ENCODE measurements around the gene TOX2. TPM values are rescaled to one million over a fixed set of nuclear protein-coding genes. Genes with fewer than 3 reads are reported as not detected.

TOX2 gene
- total RNA-seq, 1 donor from 2014 or later = 4.7 TPM

- TF ChIP-seq, protein P1, sequence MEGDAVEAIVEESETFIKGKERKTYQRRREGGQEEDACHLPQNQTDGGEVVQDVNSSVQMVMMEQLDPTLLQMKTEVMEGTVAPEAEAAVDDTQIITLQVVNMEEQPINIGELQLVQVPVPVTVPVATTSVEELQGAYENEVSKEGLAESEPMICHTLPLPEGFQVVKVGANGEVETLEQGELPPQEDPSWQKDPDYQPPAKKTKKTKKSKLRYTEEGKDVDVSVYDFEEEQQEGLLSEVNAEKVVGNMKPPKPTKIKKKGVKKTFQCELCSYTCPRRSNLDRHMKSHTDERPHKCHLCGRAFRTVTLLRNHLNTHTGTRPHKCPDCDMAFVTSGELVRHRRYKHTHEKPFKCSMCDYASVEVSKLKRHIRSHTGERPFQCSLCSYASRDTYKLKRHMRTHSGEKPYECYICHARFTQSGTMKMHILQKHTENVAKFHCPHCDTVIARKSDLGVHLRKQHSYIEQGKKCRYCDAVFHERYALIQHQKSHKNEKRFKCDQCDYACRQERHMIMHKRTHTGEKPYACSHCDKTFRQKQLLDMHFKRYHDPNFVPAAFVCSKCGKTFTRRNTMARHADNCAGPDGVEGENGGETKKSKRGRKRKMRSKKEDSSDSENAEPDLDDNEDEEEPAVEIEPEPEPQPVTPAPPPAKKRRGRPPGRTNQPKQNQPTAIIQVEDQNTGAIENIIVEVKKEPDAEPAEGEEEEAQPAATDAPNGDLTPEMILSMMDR (conservative IDR thresholded peaks at IDR 0.05) = no peak
- no peak for DNase-seq (ENCODE audit: extremely low spot score, unreplicated experiment)
- Mint-ChIP-seq H3K27me3 (peaks cover 46% of the 10 kb centered on the region), H3K4me3 (no peak overlapping the region), H3K9me3 (no peaks in the 10 kb centered on the region), H3K36me3 (no peaks in the 10 kb centered on the region), H3K27ac (no peak overlapping the region), H3K4me1 (ENCODE audit: unreplicated experiment) (no peaks in the 10 kb centered on the region)
Measured at GRCh38 chr20:43981540-43981939, 66.9 kb downstream of the TOX2 start.

GRCh38 chr20:43982016-43982415, 67.4 kb downstream of the TOX2 start:
- Mint-ChIP-seq H3K4me3 (no peak overlapping the region), H3K27ac (no peak overlapping the region), H3K4me1 (ENCODE audit: unreplicated experiment) (no peaks in the 10 kb centered on the region), H3K27me3 (peaks cover 46% of the 10 kb centered on the region), H3K36me3 (no peaks in the 10 kb centered on the region), H3K9me3 (no peaks in the 10 kb centered on the region)
- DNase-seq (ENCODE audit: extremely low spot score, unreplicated experiment) = no peak
- TF ChIP-seq, protein P1 (conservative IDR thresholded peaks at IDR 0.05) = no peak

- Mint-ChIP-seq H3K36me3 (no peaks in the 10 kb centered on the region), H3K27me3 (peaks cover 43% of the 10 kb centered on the region), H3K27ac (no peak overlapping the region), H3K9me3 (no peaks in the 10 kb centered on the region), H3K4me1 (ENCODE audit: unreplicated experiment) (no peaks in the 10 kb centered on the region), H3K4me3 (no peak overlapping the region)
- TF ChIP-seq, protein P1 (conservative IDR thresholded peaks at IDR 0.05) = no peak
- no peak for DNase-seq (ENCODE audit: extremely low spot score, unreplicated experiment)
Measured at GRCh38 chr20:43982886-43983285, 68.2 kb downstream of the TOX2 start.

DNA sequence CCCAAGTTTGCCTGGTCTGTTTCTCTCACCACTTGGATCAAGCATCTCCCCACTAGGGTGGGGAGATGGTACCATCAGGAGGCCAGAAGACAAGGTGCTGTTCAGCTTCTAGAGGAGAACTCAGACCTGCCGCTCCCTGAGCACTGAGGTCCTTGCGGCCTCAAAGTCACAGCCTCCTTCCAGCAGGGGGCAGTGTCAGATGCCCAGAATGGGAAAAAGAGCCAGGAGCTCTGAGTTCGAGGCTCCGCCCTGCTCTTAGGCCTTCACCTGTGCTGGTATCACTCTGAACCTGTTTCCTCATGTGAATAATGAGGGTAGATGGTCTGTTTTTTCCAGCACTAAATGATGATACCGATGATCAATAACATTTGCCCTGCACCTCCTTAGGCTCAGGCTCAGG, 68.7 kb downstream of the TOX2 start:
- TF ChIP-seq, protein P1 (conservative IDR thresholded peaks at IDR 0.05) = peak; percentile 45
- peaks cover 40% of the 10 kb centered on the region for H3K27me3 Mint-ChIP-seq
- no peak overlapping the region for H3K4me3 Mint-ChIP-seq
- no peak overlapping the region for H3K27ac Mint-ChIP-seq
- H3K36me3 Mint-ChIP-seq = no peaks in the 10 kb centered on the region
- DNase-seq (ENCODE audit: extremely low spot score, unreplicated experiment) = no peak
- no peaks in the 10 kb centered on the region for H3K9me3 Mint-ChIP-seq
- H3K4me1 Mint-ChIP-seq (ENCODE audit: unreplicated experiment) = no peaks in the 10 kb centered on the region

DNA sequence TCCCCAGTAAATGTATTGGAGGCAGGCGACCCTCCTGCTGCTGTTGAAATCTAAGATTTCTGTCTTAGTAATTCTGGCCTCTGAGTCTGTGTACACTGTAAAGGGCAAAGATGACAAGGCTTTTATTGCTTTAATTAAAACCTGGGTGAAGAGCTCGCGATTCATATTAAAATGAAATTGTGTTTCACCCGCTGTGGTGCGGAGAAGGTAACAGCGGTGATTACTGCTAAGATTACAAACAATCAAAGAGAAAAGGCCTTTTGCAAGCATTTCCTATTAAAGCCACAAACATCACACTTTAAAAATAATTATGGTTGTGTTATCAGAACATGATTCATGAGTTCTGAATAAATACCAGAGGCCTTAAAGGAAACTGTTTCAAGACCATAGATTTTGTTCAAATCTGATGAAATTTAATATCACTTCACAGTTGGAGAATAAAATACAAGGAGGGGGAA, 69.3 kb downstream of the TOX2 start:
- no peaks in the 10 kb centered on the region for H3K9me3 Mint-ChIP-seq
- H3K4me3 Mint-ChIP-seq = no peak overlapping the region
- no peak overlapping the region for H3K27ac Mint-ChIP-seq
- DNase-seq (ENCODE audit: extremely low spot score, unreplicated experiment) = no peak
- H3K4me1 Mint-ChIP-seq (ENCODE audit: unreplicated experiment) = no peaks in the 10 kb centered on the region
- TF ChIP-seq, protein P1 (conservative IDR thresholded peaks at IDR 0.05) = no peak
- peaks cover 38% of the 10 kb centered on the region for H3K27me3 Mint-ChIP-seq
- H3K36me3 Mint-ChIP-seq = no peaks in the 10 kb centered on the region

DNA sequence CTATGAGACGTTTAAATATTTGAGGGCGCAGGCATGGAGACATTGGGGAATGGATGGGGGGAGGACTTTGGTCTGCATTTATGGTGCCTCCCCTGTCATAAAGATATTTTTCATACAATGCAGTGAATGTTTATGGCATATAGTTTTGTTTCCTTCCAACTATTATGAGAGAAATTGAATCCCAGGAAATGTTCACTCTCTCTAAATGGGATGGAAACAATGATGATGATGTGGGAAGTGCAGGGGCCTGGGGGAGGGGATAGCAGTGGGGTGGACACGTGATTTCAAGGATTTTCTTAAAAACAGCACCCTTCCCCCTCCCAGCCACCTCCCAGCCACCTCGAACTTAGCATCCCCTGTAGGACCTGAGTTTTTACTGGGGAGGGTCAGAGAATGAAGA, 69.9 kb downstream of the TOX2 start:
- no peaks in the 10 kb centered on the region for H3K36me3 Mint-ChIP-seq
- H3K9me3 Mint-ChIP-seq = no peaks in the 10 kb centered on the region

More for the DNA sequence above, 69.9 kb downstream of the TOX2 start:
- TF ChIP-seq, protein P1 (conservative IDR thresholded peaks at IDR 0.05) = no peak
- Mint-ChIP-seq H3K4me1 (ENCODE audit: unreplicated experiment) (no peaks in the 10 kb centered on the region), H3K27me3 (peaks cover 32% of the 10 kb centered on the region), H3K27ac (peak overlapping the region; percentile 30), H3K4me3 (no peak overlapping the region)
- no peak for DNase-seq (ENCODE audit: extremely low spot score, unreplicated experiment)
